ENCODE data around the gene PTPRD.

GRCh38 chr9:9286001-9286400 lies 1326.8 kb downstream of the PTPRD start:
- TF ChIP-seq EGR2 (tag by site-specific recombination; IDR thresholded peaks at IDR 0.05; ENCODE audit: low read depth) (no peak), ZNF274 (IDR thresholded peaks at IDR 0.05; ENCODE audit: low read length) (no peak), ZNF274 (tag by site-specific recombination; IDR thresholded peaks at IDR 0.05; ENCODE audit: borderline replicate concordance) (no peak), SP2 (tag by site-specific recombination; IDR thresholded peaks at IDR 0.05) (no peak), ZNF530 (tag by site-specific recombination; IDR thresholded peaks at IDR 0.05; ENCODE audit: low read depth) (no peak), ZBTB21 (tag by site-specific recombination; IDR thresholded peaks at IDR 0.05) (no peak), ZNF280D (tag by site-specific recombination; IDR thresholded peaks at IDR 0.05) (no peak)
- TF ChIP-seq, protein P1, sequence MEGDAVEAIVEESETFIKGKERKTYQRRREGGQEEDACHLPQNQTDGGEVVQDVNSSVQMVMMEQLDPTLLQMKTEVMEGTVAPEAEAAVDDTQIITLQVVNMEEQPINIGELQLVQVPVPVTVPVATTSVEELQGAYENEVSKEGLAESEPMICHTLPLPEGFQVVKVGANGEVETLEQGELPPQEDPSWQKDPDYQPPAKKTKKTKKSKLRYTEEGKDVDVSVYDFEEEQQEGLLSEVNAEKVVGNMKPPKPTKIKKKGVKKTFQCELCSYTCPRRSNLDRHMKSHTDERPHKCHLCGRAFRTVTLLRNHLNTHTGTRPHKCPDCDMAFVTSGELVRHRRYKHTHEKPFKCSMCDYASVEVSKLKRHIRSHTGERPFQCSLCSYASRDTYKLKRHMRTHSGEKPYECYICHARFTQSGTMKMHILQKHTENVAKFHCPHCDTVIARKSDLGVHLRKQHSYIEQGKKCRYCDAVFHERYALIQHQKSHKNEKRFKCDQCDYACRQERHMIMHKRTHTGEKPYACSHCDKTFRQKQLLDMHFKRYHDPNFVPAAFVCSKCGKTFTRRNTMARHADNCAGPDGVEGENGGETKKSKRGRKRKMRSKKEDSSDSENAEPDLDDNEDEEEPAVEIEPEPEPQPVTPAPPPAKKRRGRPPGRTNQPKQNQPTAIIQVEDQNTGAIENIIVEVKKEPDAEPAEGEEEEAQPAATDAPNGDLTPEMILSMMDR (tag by site-specific recombination; IDR thresholded peaks at IDR 0.05) = no peak
- TF ChIP-seq, protein P2, sequence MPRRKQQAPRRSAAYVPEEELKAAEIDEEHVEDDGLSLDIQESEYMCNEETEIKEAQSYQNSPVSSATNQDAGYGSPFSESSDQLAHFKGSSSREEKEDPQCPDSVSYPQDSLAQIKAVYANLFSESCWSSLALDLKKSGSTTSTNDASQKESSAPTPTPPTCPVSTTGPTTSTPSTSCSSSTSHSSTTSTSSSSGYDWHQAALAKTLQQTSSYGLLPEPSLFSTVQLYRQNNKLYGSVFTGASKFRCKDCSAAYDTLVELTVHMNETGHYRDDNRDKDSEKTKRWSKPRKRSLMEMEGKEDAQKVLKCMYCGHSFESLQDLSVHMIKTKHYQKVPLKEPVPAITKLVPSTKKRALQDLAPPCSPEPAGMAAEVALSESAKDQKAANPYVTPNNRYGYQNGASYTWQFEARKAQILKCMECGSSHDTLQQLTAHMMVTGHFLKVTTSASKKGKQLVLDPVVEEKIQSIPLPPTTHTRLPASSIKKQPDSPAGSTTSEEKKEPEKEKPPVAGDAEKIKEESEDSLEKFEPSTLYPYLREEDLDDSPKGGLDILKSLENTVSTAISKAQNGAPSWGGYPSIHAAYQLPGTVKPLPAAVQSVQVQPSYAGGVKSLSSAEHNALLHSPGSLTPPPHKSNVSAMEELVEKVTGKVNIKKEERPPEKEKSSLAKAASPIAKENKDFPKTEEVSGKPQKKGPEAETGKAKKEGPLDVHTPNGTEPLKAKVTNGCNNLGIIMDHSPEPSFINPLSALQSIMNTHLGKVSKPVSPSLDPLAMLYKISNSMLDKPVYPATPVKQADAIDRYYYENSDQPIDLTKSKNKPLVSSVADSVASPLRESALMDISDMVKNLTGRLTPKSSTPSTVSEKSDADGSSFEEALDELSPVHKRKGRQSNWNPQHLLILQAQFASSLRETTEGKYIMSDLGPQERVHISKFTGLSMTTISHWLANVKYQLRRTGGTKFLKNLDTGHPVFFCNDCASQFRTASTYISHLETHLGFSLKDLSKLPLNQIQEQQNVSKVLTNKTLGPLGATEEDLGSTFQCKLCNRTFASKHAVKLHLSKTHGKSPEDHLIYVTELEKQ (tag by site-specific recombination; IDR thresholded peaks at IDR 0.05; ENCODE audit: borderline replicate concordance) = no peak
- TF ChIP-seq, protein P3, sequence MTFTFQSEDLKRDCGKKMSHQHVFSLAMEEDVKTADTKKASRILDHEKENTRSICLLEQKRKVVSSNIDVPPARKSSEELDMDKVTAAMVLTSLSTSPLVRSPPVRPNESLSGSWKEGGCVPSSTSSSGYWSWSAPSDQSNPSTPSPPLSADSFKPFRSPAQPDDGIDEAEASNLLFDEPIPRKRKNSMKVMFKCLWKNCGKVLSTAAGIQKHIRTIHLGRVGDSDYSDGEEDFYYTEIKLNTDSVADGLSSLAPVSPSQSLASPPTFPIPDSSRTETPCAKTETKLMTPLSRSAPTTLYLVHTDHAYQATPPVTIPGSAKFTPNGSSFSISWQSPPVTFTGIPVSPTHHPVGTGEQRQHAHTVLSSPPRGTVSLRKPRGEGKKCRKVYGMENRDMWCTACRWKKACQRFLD (tag by site-specific recombination; IDR thresholded peaks at IDR 0.05) = no peak
